T-helper 9 cell (primary cell): ENCODE data around the gene CHD1.

Experiments
- DNase-seq: peaks from one replicate; pipeline ENCODE4 v3.0.0-alpha.2; 2020

CHD1 gene

GRCh38 chr5:98804066-98804465, 124.7 kb downstream of the CHD1 start:
- no peak for DNase-seq
